Measurements from ENCODE around the gene ADRB1.

The ADRB1 gene

DNA sequence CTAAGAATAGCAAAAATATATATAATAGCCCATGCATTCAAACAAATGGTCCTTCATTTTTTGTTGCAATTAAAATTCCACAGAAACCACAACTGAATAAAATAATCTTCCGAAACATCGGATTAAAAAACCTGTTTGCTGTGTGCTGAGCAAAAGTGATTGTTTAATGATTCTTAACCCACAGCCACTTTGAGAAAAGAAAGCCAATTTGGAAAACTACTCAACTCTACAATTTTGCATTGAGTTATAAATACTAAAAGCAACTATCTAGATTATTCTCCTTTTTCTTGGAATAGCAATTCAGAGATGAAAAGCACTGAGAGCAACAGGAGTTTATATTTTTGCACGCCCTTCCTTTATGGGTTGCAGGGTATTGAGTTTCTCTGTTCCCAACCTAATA is 8.0 kb downstream of the ADRB1 start:
- DNase-seq (ENCODE audit: extremely low read depth in 1 of 2, low read depth in 1 of 2): no peak

DNA sequence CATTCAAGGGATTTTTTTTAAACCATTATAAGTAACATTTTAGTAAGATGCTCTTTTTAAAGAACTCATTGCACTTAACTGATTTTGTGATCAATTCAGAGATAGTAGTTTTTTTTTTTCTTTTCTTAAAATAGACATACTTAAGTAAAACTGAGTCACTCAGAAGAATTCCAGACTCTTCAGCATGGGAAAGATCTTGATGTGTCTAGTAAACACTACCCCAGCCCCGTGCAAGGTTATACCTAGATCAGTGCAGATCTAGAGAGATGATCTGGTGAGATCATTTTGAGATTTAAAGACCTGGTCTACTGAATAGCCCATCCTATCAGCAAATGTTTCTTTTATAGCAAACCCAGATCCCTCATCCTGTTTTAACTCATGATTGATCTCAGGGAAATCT is 8.6 kb downstream of the ADRB1 start:
- DNase-seq (ENCODE audit: extremely low read depth in 1 of 2, low read depth in 1 of 2): no peak

DNA sequence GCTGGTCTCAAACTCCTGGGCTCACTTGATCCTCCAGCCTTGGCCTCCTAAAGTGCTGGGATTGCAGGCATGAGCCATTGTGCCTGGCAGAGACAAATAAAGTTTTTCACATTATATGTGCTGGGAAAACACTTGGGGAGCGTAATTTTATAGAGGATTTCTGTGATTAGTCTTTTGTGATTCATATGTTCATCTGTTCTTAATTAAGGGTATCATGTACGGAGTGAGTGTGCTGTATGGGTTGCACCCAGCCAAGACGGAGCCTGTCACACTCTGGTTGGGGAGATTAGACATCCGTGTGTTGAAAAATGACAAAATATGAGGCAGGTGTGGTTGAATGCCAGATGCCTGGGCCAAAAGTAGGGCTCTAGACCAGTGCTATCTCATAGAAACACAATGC is 10.3 kb downstream of the ADRB1 start:
- no peak for DNase-seq (ENCODE audit: extremely low read depth in 1 of 2, low read depth in 1 of 2)

DNA sequence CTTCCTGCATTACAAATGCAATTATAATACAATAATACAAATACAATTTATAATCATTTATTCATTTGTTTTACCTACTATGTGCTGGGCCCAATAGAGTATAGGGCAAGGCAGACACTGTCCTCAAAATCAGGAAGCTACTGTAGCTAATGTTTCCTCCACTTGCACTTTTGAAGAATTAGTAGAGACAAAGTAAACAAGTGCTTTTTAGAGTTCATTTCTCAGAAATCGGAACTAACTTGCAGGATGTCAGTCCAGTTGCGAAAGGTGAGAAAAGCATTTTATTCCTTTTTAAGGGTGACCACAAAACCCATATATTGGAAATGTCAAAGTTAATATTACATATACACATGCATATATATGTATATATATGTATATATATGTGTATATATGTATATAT is 14.2 kb downstream of the ADRB1 start:
- no peak for DNase-seq (ENCODE audit: extremely low read depth in 1 of 2, low read depth in 1 of 2)

DNA sequence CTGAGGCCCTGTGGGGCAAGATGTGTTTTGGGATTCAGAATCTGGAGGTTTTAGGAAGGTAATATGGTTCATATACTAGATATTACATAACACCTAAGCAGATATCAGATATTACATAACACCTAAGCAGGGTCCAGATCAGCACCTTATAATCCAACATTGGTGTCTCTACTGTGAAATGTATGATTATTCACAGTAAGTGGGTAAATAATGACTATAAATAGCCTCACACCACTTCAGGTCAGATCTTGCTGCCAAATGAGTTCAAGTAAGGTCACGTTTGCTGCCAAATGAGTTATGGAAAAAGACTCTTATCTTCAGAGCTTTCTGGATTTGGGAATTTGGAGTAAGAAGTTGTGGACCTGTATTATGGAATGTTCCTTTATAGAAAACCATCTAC is 14.6 kb downstream of the ADRB1 start:
- no peak for DNase-seq (ENCODE audit: extremely low read depth in 1 of 2, low read depth in 1 of 2)

DNA sequence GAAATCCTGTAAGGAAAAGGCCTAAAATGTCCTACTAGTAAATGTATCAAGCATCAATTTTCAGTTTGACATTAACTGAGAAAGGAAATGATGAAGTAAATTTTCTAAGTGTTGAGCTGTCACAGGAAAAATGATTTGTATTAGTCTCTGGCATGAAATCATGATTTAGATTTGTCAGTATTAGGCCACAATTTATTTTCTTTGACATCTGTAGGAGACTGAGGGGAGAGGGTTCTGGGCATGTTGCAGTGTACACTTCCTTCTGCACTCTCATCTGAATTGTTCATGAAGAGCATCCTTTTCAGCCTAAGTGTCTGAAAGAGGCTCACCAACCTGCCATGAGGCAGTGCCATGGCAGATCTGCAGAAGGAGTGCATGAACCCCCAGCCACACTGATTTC is 15.9 kb downstream of the ADRB1 start:
- no peak for DNase-seq (ENCODE audit: extremely low read depth in 1 of 2, low read depth in 1 of 2)

DNA sequence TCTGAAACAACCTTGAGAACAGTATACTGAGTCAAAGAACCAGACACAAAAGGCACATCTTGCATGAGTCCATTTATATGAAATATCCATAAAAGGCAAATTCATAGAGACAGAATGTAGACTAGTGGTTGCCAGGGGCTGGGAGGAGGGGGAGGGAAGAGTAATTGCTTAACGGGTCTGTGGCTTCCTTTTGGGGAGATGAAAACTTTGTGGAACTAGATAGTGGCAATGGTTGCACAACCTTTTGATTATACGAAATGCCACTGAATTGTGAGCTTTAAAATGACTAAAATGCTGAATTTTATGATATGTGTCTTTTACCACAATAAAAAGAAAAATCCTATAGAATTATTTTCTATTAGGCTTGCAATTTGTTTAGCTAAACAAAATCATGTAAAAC is 16.8 kb downstream of the ADRB1 start:
- no peak for DNase-seq (ENCODE audit: extremely low read depth in 1 of 2, low read depth in 1 of 2)

DNA sequence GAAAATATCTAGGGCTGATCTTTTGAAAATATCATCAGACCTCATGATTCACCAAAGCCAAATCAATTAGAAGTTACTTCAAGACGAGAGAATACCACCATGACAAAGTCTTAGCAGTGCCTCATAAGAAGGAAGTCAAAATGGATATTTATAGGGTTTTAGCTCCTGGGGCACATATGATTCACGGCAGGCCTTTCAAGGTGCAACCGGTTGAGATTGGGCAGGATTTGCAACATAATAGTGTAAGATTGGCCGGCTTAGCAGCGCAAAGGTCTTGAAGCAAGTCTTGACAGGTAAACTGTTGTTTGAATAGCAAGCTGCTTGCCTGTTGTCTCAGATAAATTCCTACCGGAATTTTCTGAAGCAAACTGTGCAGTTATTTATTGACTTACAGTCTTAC is 17.5 kb downstream of the ADRB1 start:
- no peak for DNase-seq (ENCODE audit: extremely low read depth in 1 of 2, low read depth in 1 of 2)

DNA sequence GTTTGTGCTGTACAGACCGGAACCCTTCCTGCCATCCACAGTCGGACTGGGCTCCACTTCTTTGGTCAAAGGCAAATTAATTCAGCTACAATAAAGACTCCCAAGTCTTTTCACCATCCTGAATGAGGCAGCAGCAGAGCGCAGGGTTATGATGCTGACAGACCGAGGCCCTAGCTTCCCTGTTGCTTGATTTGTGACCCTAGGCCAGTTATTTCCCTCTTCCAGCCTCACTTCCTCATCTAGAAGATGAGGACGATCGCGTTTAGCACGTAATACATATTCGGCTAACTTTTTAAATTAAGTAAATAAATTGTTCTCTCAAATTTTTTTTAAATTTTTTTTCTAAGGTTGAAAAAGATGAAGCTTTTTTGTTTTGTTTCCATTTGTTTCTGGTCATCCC is 18.1 kb downstream of the ADRB1 start:
- no peak for DNase-seq (ENCODE audit: extremely low read depth in 1 of 2, low read depth in 1 of 2)

DNA sequence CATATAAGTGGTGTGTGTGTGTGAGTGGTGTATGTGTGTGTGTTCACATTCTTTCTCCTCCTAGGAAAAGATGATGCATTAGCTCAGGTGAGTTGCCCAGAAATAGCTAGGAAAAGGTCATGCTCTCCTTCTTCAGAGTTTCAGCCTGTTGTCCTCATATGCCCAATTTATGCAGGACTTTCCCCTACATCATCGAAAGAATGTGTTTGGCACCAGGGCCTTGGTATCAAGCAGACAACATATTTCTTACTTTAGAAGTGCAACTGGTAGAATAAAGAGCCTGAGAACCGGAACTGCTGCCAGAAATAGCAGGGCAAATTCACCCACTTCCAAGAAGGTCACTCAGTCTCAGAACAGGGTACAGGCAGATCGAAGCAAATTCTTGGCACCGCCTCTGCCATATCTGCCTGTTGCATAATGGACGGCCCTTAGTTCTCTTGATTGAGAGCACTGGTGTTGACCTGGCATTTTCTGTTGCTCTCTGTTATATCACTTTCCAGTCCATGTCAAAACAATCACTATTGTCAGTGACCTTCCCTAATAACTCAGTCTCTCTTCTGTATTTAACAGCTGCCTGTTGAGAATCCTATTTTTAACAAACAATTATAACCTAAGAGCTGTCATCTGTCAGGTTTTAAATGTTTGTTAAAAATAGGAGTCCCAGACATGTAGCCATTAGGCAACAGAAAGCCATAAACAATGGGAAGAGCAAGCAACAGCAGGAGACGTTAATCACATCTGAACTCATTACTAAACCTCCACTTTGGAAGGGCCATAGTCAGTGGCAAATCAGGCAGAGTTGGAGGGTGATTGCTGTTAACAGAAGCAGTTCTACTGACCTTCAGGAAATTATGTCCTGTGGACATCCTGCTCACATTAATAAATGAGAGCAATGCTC is 20.7 kb downstream of the ADRB1 start:
- no peak for DNase-seq (ENCODE audit: extremely low read depth in 1 of 2, low read depth in 1 of 2)

DNA sequence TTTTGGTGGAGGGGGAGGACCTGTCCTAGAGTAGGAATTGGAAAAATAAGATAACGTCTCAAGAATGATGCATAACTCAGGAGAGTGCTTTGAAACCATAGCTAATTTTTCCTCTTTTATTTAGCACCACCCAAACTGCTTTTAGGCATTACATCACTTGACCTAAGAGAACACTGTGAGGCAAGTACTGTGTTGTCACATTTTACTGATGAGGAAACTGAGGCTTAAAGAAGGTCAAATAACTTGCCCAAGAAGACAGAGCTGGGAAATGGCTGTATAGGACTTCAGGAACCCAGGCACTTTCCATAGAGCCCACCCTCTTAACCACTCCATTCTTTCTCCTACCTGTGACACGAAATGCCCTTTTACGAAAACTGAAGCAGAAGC is 21.4 kb downstream of the ADRB1 start:
- no peak for DNase-seq (ENCODE audit: extremely low read depth in 1 of 2, low read depth in 1 of 2)

DNA sequence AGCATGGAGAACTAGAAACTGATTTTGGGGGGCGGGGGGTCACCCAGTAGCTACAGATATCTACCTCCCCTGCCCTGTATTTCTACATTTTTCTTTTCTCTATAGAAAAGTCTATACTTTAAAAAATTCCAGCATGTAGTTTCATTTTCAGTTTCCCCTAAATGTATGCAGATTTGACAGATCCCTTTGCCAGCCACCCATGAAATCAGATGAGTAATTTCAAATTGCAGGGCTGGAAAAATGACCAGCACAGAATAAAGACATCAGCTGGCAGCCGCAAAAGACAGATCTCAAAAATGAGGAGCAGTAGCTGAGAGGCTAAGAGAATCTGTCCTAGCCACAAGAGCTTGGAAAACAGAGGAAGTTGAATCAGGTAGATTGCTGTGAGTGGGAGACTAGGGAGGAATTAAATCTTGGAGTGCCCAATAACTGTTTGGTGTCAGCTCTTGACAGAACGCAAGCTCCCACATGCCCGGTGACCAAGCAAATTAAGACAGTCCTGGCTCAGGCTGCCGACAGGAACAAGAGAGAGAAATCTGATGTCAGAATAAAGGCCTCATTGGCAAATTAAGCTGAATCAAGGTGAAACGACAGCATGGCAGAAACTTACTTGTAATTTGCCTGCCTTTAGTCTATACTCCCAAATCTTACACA is 24.5 kb downstream of the ADRB1 start:
- no peak for DNase-seq (ENCODE audit: extremely low read depth in 1 of 2, low read depth in 1 of 2)

DNA sequence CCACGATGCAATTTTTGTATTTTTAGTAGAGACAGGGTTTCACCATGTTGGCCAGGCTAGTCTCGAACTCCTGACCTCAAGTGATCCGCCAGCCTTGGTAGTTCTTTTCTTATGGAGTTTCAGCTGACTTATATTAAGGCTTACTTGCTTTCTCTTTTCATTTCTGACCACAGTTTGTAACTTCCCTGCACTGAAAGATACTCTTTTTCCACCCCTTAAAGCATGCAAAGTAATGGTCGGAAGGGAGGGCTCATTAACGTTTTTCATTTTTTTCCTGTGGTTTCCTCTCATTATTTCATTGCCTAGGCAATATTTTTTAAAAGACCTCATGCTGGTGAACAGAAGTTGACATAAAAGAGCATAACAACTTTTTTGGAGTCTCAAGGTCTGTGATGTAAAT is 27.0 kb downstream of the ADRB1 start:
- no peak for DNase-seq (ENCODE audit: extremely low read depth in 1 of 2, low read depth in 1 of 2)

DNA sequence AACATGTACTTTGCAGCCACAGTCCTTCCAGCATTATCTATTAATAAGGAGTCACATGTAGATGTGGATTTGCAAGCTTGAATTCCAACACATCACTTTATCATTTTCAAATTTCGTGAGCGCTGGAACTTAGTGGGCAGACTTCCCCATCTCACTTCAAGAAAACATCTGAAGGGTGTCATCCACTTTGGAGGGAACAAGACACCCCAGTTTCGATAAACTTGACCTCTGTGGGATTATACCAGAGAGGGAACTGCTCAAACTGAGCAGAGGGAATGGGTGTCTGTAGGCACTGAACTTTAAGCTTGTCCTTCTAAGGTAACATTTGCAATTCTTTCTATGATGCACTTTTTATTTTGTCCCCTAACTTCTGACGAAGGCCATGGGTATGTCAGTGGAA is 27.5 kb downstream of the ADRB1 start:
- no peak for DNase-seq (ENCODE audit: extremely low read depth in 1 of 2, low read depth in 1 of 2)

DNA sequence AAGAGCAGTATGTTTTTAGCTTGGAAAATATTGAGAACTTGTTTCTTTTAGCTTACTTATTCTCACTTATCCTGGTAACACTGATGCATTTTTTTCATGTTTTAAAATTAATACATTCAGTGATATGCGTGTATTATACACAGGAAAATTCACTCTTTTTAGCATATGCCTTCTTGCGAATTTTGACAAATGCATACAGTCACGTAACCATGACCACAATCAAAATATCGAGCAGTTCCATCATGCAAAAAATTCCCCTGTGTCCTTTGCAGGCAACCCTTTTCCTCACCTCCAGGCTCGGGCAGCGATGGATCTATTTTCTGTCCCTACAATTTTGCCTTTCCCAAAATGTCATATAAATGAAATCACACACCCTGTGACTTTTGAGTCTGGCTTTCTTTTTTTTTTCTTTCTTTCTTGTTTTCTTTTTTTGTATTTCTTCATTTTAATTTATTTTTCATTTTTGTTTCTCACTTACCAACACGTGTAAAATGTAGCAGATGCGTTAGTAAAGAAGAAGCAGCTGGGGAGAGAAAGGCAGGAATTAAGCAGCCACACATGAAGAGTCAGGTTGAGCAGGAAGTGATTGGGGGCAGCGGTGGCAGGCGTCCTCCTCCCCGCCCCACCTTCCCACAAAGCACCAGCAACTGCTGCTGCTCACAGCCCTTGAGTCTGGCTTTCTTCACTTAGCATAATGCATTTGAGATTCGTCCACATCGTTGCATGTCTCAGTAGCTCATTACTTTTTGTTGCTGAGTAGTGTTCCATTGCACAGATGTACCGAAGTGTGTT is 29.9 kb downstream of the ADRB1 start:
- DNase-seq (ENCODE audit: extremely low read depth in 1 of 2, low read depth in 1 of 2): no peak

DNA sequence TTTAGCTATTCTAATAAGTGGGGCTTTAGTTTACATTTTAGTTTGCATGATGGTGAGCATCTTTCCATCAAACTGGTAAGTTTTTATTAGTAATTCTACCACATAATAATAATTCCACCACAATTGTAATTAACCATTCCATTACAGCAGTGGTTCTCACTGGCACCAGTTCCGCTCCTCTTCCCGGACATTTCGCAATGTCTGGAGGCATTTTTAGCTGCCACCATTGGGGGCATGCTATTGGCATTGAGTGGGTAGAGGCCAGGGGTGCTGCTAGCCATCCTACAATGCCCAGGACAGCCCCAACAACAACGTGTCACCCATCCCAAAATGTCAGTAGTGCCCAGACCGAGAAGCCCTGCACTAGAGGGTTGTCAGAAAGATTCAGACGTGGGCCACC is 31.4 kb downstream of the ADRB1 start:
- DNase-seq (ENCODE audit: extremely low read depth in 1 of 2, low read depth in 1 of 2): no peak

DNA sequence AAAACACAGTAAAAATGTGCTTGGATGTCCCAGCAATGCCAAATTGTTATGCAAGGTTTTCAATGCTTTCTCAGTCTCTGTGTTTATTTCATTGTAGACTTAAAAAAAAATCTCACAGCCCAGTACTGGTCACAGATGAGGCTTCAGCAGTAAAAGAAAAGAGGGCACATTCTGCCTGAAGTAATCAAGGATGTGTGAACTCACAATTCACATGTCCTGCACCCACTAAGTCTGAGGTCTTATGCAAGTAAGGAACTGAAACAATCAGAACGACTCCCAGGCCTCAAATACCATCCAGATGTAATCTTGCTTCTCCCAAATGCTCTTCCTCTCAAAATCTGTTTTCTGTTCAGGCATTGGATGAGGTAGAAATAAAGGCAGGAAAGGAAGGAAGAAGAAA is 33.7 kb downstream of the ADRB1 start:
- no peak for DNase-seq (ENCODE audit: extremely low read depth in 1 of 2, low read depth in 1 of 2)

DNA sequence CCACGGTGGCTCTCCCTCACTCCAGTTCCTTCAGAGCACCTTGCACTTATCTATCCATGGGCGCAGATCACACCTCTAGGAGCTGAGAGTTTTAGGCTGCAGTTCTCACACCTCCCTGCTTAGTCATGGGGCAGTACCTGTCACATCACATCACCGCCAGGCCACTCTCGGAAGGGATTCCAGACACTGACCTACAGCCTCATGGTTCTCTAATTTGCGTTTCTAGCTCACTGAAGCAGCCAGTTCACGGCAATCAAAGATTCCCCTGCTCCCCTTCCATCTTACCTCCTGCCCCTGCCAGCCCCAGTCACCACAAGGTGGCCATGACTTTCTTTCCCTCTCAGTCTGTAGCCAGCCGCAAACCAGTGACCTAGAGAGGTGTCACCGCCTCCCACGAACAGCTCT is 34.2 kb downstream of the ADRB1 start:
- no peak for DNase-seq (ENCODE audit: extremely low read depth in 1 of 2, low read depth in 1 of 2)

DNA sequence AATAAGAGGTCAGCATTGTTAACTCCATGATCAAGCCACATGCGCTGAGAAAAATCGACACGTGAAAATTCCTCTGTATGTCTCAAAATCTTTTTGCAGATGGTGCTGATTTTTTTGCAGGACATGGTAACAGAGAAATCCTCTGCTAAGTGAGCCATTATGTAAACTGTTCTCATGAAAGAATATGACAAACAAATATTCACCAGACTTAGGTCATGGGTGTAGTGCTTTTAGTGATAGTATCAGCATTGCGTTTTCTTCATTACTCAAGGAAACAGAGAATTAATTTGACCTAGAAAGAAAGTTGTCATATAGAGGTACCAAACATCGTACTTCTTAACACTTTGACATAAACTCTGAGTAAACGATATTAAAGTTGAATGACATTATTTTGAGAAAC is 34.7 kb downstream of the ADRB1 start:
- DNase-seq (ENCODE audit: extremely low read depth in 1 of 2, low read depth in 1 of 2): no peak

DNA sequence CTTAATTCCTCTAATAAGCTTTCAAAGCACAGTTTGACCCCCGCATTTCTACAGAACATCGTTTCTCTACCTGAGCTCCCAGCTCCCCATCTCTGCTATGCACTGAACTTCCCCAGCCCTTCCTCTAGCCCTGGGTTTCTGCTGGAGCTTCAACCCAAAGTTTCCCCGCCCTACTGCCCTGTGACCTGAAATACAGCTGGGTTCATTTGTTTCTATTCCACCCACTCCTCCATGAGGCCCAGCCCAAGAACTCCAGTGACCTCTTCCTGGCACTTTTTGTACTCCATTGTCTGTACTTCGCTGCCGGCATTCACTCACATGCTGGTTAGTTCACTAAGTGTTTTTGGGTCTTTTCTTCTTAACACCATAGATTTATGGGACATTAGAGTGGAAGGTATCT is 35.8 kb downstream of the ADRB1 start:
- no peak for DNase-seq (ENCODE audit: extremely low read depth in 1 of 2, low read depth in 1 of 2)

DNA sequence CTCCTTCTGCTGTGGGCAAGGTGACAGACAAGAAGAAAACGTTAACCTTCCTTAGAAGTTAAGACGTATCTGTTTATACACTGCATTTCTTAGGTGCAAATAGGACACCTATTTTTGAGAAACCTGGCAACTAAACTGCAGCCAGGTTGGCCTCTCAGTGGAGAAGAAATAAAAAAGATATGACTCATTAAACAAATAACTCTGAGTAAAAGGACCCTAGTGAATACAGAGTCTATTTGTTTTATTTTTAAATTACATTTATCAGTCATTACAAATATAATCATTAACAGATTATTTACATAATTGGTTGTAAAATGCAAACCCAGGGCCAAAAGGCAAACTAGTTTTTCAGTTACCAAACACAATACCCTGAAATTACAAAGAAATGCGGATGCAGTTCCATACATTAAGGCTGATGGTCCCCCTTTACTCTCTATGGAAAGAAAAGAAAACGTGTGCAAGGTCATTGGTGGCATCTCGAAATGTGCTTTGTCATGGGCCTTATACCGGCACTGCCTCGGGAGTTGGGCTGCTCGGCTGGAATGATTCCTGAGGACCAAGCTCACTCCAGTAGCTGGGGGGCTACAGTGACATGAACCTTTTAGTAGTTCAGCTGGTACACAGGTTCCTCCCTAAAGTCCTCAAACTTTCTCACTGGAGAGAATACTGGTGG is 38.4 kb downstream of the ADRB1 start:
- DNase-seq (ENCODE audit: extremely low read depth in 1 of 2, low read depth in 1 of 2): no peak

Measured in stimulated activated CD8-positive, alpha-beta memory T cell treated with anti-CD3 and anti-CD28 coated beads, Interleukin-7, amount 100 ng/mL, for 48 hours (primary cell).